IMR-90 (cell line): Measurements from ENCODE around the gene HBEGF. TPM values are rescaled to one million over a fixed set of nuclear protein-coding genes. Genes with fewer than 3 reads are reported as not detected.

ENCODE experiments used
- ATAC-seq: fragments of 200-7000 bp; cut with Tn5 transposase; 2 replicates; pipeline ENCODE4 v1.9.1; 2020; ENCODE audit warnings: low read depth, mild to moderate bottlenecking, moderate library complexity
- BruUV-seq: library from RNA; stranded (reverse); fragments of 400-500 nt; replicated peaks from 2 replicates; lab custom pipeline; 2021; lab: Mats Ljungman, UMichigan
- CTCF ChIA-PET: fragments of 300-600 bp; formaldehyde crosslinking; extraction: SDS; loops from one replicate; lab custom pipeline; 2021; ENCODE audit warnings: antibody characterized with exemption; lab: Yijun Ruan, JAX
- POLR2A ChIA-PET: fragments of 300-600 bp; sonication (Branson Sonifier 250); formaldehyde crosslinking; loops from one replicate; lab custom pipeline; 2022; ENCODE audit warnings: antibody characterized with exemption; ENCODE audit not compliant: unreplicated experiment; lab: Charles Lee
- DNase-seq: peaks from one replicate; pipeline ENCODE4 v3.0.0; 2013
- H2AFZ ChIP-seq: replicated peaks from 2 replicates; pipeline ENCODE3; 2013; ENCODE audit warnings: low read length, mild to moderate bottlenecking; ENCODE audit not compliant: poor library complexity
- H2AK5ac ChIP-seq: 2 replicates; pipeline ENCODE4 v1.6.1; 2013; ENCODE audit warnings: low read depth, low read length, inconsistent platforms
- H2AK9ac ChIP-seq: replicated peaks from 2 replicates; pipeline ENCODE3; 2013; ENCODE audit warnings: mild to moderate bottlenecking, low read depth, low read length, moderate library complexity; ENCODE audit not compliant: poor library complexity
- H2BK120ac ChIP-seq: 2 replicates; pipeline ENCODE4 v1.6.1; 2013; ENCODE audit warnings: low read depth, low read length, inconsistent platforms
- H2BK15ac ChIP-seq: 3 replicates; pipeline ENCODE4 v1.6.1; 2013; ENCODE audit warnings: low read depth, low read length, inconsistent platforms
- H2BK20ac ChIP-seq: 2 replicates; pipeline ENCODE4 v1.6.1; 2013; ENCODE audit warnings: low read depth, mild to moderate bottlenecking, inconsistent platforms, low read length, moderate library complexity
- H2BK5ac ChIP-seq: 2 replicates; pipeline ENCODE4 v1.6.1; 2013; ENCODE audit warnings: mild to moderate bottlenecking, low read depth, low read length, inconsistent platforms; ENCODE audit not compliant: poor library complexity, severe bottlenecking
- H3K14ac ChIP-seq: replicated peaks from 2 replicates; pipeline ENCODE4 v1.6.1; 2013; ENCODE audit warnings: low read depth, low read length, inconsistent platforms
- H3K18ac ChIP-seq: 2 replicates; pipeline ENCODE4 v1.6.1; 2013; ENCODE audit warnings: low read depth, low read length, control low read depth
- H3K23ac ChIP-seq: 2 replicates; pipeline ENCODE4 v1.6.1; 2013; ENCODE audit warnings: low read depth, low read length, inconsistent platforms
- H3K27ac ChIP-seq: 2 replicates; pipeline ENCODE4 v1.5.1; 2013; ENCODE audit warnings: mild to moderate bottlenecking, control low read depth, low read length; ENCODE audit not compliant: insufficient read depth
- H3K27me3 ChIP-seq: 2 replicates; pipeline ENCODE4 v1.6.1; 2013; ENCODE audit warnings: low read length; ENCODE audit not compliant: control insufficient read depth, insufficient read depth
- H3K36me3 ChIP-seq: 2 replicates; pipeline ENCODE4 v1.6.1; 2013; ENCODE audit warnings: low read length, mixed read lengths; ENCODE audit not compliant: control insufficient read depth, insufficient read depth
- H3K4ac ChIP-seq: 2 replicates; pipeline ENCODE4 v1.6.1; 2013; ENCODE audit warnings: low read depth, low read length, inconsistent platforms
- H3K4me1 ChIP-seq: 2 replicates; pipeline ENCODE4 v1.6.1; 2013; ENCODE audit warnings: low read length, mixed read lengths; ENCODE audit not compliant: control insufficient read depth, insufficient read depth
- H3K4me2 ChIP-seq: 2 replicates; pipeline ENCODE4 v1.6.1; 2013; ENCODE audit warnings: low read depth, mild to moderate bottlenecking, control low read depth, low read length, moderate library complexity
- H3K4me3 ChIP-seq: 2 replicates; pipeline ENCODE4 v1.5.1; 2013; ENCODE audit warnings: low read depth, mild to moderate bottlenecking, control low read depth, low read length, moderate library complexity; ENCODE audit not compliant: insufficient read depth
- H3K56ac ChIP-seq: 2 replicates; pipeline ENCODE4 v1.6.1; 2013; ENCODE audit warnings: low read length, inconsistent platforms; ENCODE audit not compliant: insufficient read depth; ENCODE audit errors: extremely low read depth
- H3K79me1 ChIP-seq, 2 experiments: 2 replicates each; pipeline ENCODE4 v1.6.1; 2013; ENCODE audit warnings: low read length in 2 of 2, inconsistent platforms in 1 of 2, low read depth in 1 of 2
- H3K9ac ChIP-seq: 2 replicates; pipeline ENCODE4 v1.6.1; 2013; ENCODE audit warnings: low read depth, low read length, control low read depth
- H3K9me1 ChIP-seq: 2 replicates; pipeline ENCODE4 v1.6.1; 2013; ENCODE audit warnings: low read length, inconsistent platforms; ENCODE audit not compliant: insufficient read depth
- H3K9me3 ChIP-seq: 2 replicates; pipeline ENCODE4 v1.6.1; 2013; ENCODE audit warnings: low read length; ENCODE audit not compliant: control insufficient read depth, insufficient read depth
- H4K20me1 ChIP-seq: 2 replicates; pipeline ENCODE4 v1.6.1; 2013; ENCODE audit warnings: low read length, inconsistent platforms; ENCODE audit not compliant: insufficient read depth
- H4K5ac ChIP-seq: 2 replicates; pipeline ENCODE4 v1.6.1; 2013; ENCODE audit warnings: mild to moderate bottlenecking, low read depth, low read length, control low read depth
- H4K8ac ChIP-seq, 2 experiments: 2 replicates each; pipeline ENCODE4 v1.6.1; 2013; ENCODE audit warnings: low read depth in 2 of 2, low read length in 2 of 2, control low read depth in 1 of 2, inconsistent platforms in 1 of 2
- H4K91ac ChIP-seq: 2 replicates; pipeline ENCODE4 v1.6.1; 2013; ENCODE audit warnings: low read depth, low read length, inconsistent platforms; ENCODE audit not compliant: insufficient read depth
- BHLHE40 ChIP-seq: fragments of 150-350 bp; IDR thresholded peaks from 2 replicates; pipeline ENCODE4 v1.6.1; 2016; ENCODE audit warnings: mild to moderate bottlenecking, low read depth, low read length
- CEBPB ChIP-seq: IDR thresholded peaks from 2 replicates; pipeline ENCODE4 v1.6.1; 2012; ENCODE audit warnings: low read depth, low read length, improper control_type of control experiment
- CHD1 ChIP-seq: IDR thresholded peaks from 2 replicates; pipeline ENCODE4 v1.6.1; 2012; ENCODE audit warnings: low read depth, low read length, improper control_type of control experiment
- FOS ChIP-seq: fragments of 150-350 bp; IDR thresholded peaks from 2 replicates; pipeline ENCODE4 v1.6.1; 2016; ENCODE audit warnings: low read depth, low read length
- MXI1 ChIP-seq: IDR thresholded peaks from 2 replicates; pipeline ENCODE4 v1.6.1; 2012; ENCODE audit warnings: low read depth, mild to moderate bottlenecking, low read length, moderate library complexity, borderline replicate concordance
- NFE2L2 ChIP-seq: fragments of 150-350 bp; IDR thresholded peaks from 2 replicates; pipeline ENCODE4 v1.6.1; 2016; ENCODE audit warnings: low read depth, mild to moderate bottlenecking, low read length
- RFX5 ChIP-seq: IDR thresholded peaks from 2 replicates; pipeline ENCODE4 v1.8.0; 2012; ENCODE audit warnings: low read depth, mild to moderate bottlenecking, low read length, moderate library complexity
- WGBS, 2 experiments: methylation state at CpG; one replicate each; pipeline versions ENCODE4 v1.1.5 to v1.1.7; 2013; ENCODE audit warnings: missing lambda C conversion rate in 2 of 2; ENCODE audit not compliant: insufficient read length in 1 of 2; ENCODE audit errors: extremely low coverage in 2 of 2; 5-methylcytosine and 5-hydroxymethylcytosine counted together
- dilution Hi-C: fragments of 300-500 bp; cut with HindIII; formaldehyde crosslinking; loops from one replicate; pipeline ENCODE4 v1.14.3; 2018; ENCODE audit warnings: low sequenced_read_pairs; ENCODE audit not compliant: unreplicated experiment
- in situ Hi-C: fragments of 300-500 bp; cut with MboI; formaldehyde crosslinking; loops from 3 replicates; pipeline ENCODE4 v1.14.3; 2019; ENCODE audit warnings: low sequenced_read_pairs, inconsistent platforms, mixed read lengths
- intact Hi-C: fragments of 100-400 bp; cut with micrococcal nuclease; formaldehyde crosslinking; loops from 2 replicates; pipeline ENCODE4 v1.10.0; 2022
- polyA plus RNA-seq, 3 experiments: library from polyadenylated mRNA; depleted of rRNA; stranded (reverse); fragments of >200 nt; gene quantifications; 2 replicates each; pipeline ENCODE4 v1.2.3, GENCODE V29; 2012; ENCODE audit warnings: low replicate concordance in 1 of 3
- total RNA-seq: library from RNA; depleted of rRNA; stranded (reverse); fragments of >200 nt; gene quantifications from 2 replicates; pipeline ENCODE4 v1.2.3, GENCODE V29; 2012

The HBEGF gene
- total and polyA plus RNA-seq, 2 of the 4 experiments (the other 2 are of a cell fraction) = 18.8 to 36.1 TPM

GRCh38 chr5:140297283-140297682, 49.1 kb downstream of the HBEGF start:
- peaks cover 9% of the 10 kb centered on the region for H3K4me1 ChIP-seq
- 96% methylated on average over 3 of the region's 5 CpGs; no CpG with 5 or more reads in 1 of the 2 experiments for WGBS, 2 experiments

More at GRCh38 chr5:140297283-140297682, 49.1 kb downstream of the HBEGF start:
- Histone ChIP-seq H3K79me1 (peaks cover under 1 to 43% of the 10 kb centered on the region in 2 experiments), H3K23ac (no peak overlapping the region), H3K4ac (no peak overlapping the region), H2BK5ac (no peak overlapping the region), H4K91ac (no peak overlapping the region), H3K9me3 (no peaks in the 10 kb centered on the region), H3K36me3 (peaks cover 2% of the 10 kb centered on the region; the same call in 1 of the 2 replicates), H2AK5ac (peak overlapping the region; percentile 48), H2AK9ac (no peak overlapping the region), H3K14ac (no peak overlapping the region), H4K5ac (no peak overlapping the region), H2BK15ac (no peak overlapping the region; the same call in 2 of the 3 replicates), H4K8ac (no peak overlapping the region), H4K20me1 (peaks cover 6% of the 10 kb centered on the region; the same call in 1 of the 2 replicates), H3K4me3 (no peak overlapping the region), H2BK120ac (no peak overlapping the region), H3K9ac (no peak overlapping the region), H3K27ac (no peak overlapping the region), H3K9me1 (peaks cover 3% of the 10 kb centered on the region; the same call in 1 of the 2 replicates), H3K4me2 (no peak overlapping the region), H3K27me3 (no peaks in the 10 kb centered on the region), H3K18ac (no peak overlapping the region), H2AFZ (no peak overlapping the region), H3K56ac (no peak overlapping the region), H2BK20ac (no peak overlapping the region)
- no peak for TF ChIP-seq CHD1
- no peak for TF ChIP-seq BHLHE40
- TF ChIP-seq MXI1 = no peak
- no peak for TF ChIP-seq NFE2L2
- no peak for TF ChIP-seq RFX5
- TF ChIP-seq CEBPB = no peak
- TF ChIP-seq FOS = no peak
- dilution Hi-C loops = no loop called here
- in situ Hi-C loops = no loop called here
- DNase-seq = no peak
- BruUV-seq = no TSS peak
- ChIA-PET POLR2A (no interaction called here), CTCF (interaction anchor here (0.8 kb wide), 1 partner anchor 49 kb away, joined by 5 read pairs; the partner anchor contains the start of gene HBEGF)
- intact Hi-C loops = loop anchor here (5.0 kb wide), 1 partner anchor 50 kb away; the partner anchor contains the start of gene HBEGF
- no peak for ATAC-seq
